Fibroblast of mammary gland (primary cell): Measurements from ENCODE around the gene HPF1.
"Not testable (repeated sequence)": the region's sequence is repeated elsewhere in the genome, so short reads cannot be mapped to it uniquely, and the experiment has no call there.

Experiments used
- DNase-seq: peaks from one replicate; pipeline ENCODE4 v3.0.0-alpha.2; 2010; ENCODE audit warnings: low read depth
- H3K4me3 ChIP-seq: 2 replicates; pipeline ENCODE4 v1.5.1; 2011; ENCODE audit warnings: low read depth, mild to moderate bottlenecking, low read length, moderate library complexity; ENCODE audit not compliant: control insufficient read depth
- CTCF ChIP-seq: conservative IDR thresholded peaks from 2 replicates; pipeline ENCODE4 v1.5.1; 2011; ENCODE audit warnings: low read depth, low read length, inconsistent platforms; ENCODE audit not compliant: control insufficient read depth, insufficient read depth

HPF1 gene

GRCh38 chr4:169791527-169792156 lies 33.9 kb upstream of the HPF1 start:
- peak; percentile 70 for DNase-seq
- peak overlapping the region; percentile 31 for H3K4me3 ChIP-seq
- TF ChIP-seq CTCF, result peak; percentile 60

GRCh38 chr4:169791062-169791461 lies 33.3 kb upstream of the HPF1 start:
- H3K4me3 ChIP-seq, result no peak overlapping the region
- TF ChIP-seq CTCF, result no peak

GRCh38 chr4:169774466-169775445 lies 17.0 kb upstream of the HPF1 start:
- H3K4me3 ChIP-seq, result peak overlapping the region; percentile 4
- no peak for DNase-seq
- no peak for TF ChIP-seq CTCF

More at GRCh38 chr4:169791062-169791461, 33.3 kb upstream of the HPF1 start:
- DNase-seq, result peak; percentile 4

DNA sequence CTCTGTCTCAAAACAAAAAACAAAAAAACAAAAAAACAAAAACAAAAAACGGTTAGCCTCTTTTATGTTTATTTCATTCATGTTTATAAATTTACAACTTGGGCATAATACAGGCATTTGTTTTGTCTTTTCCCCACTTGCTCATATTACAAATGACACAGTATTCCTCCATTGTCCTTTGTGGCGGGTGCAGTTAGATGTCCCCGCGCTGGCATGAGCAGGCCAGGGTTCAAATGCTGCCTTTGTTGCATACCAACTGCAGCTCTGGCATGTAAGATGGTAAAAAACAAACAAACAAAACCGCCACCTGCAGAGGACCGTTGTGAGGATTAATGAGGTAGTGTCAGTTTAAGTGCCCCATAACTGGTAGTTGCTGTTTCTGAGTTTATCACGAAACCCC lies 16.1 kb upstream of the HPF1 start:
- no peak for TF ChIP-seq CTCF
- no peak overlapping the region for H3K4me3 ChIP-seq

DNA sequence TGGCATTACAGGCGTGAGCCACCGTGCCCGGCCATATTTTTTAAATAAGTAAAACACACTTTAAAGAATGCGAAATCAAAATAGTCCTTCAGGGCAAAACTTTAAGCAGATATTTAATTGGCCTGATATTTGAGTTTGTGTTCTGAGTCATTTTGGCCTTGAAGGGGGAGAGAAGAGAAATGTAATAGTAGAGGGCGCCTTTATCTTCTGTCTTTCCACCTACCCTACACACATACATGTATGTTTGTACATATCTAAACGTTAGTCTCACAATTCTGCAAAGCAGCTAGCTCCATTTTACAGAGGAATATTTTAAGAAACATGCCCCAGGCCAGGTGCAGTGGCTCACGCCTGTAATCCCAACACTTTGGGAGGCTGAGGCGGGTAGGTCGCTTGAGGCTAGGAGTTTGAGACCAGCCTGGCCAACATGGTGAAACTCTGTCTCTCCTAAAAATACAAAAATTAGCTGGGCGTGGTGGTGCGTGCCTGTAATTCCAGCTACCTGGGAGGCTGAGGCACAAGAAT lies 13.9 kb upstream of the HPF1 start:
- H3K4me3 ChIP-seq, DNase-seq: not testable (repeated sequence)

More for the DNA sequence above, 16.1 kb upstream of the HPF1 start:
- DNase-seq, result no peak

DNA sequence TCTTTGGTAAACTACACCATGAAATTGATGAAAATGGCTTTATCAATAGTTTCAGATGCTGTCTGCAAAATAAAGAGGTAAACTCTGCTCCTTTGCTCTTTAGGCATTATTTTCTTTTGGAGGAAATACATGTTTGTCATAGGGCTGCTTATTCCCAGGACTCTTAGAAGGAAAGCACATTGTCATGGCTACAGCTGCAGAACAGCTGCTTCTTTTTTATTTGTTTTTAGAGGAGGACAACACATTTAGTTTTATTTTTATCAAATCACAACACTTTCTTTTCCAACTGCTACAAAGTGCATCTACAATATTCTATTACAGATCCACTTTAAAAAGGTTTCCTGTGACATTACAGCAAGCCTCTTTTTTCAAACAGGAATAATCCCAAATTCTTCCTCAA lies 12.7 kb upstream of the HPF1 start:
- H3K4me3 ChIP-seq, result no peak overlapping the region
- TF ChIP-seq CTCF, result no peak
- peak; percentile 5 for DNase-seq

DNA sequence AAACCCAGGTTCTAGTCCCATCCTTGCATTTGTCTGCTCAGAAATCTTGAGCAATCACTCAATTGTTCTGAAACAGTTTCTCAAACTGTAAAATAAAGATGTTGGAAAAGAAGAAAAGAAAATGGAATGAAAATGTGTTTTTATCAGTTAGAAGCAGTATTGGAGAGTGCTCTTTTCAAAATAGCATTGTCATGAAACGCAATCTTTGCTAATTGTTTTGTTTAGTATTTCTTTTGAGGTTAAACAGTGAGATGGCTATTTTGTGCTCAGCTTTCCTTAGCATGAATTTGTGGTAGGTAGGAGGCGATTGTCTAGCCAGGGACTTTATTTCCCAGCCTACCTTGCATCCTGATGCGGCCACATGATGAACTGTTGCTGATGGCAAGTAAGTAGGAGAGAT lies 10.6 kb upstream of the HPF1 start:
- H3K4me3 ChIP-seq, result no peak overlapping the region
- no peak for TF ChIP-seq CTCF
- no peak for DNase-seq
